HEK293 (cell line): ENCODE data around the gene PRCP.

ENCODE experiments used
- CTCF ChIA-PET: fragments of 350-600 bp; formaldehyde crosslinking; extraction: SDS; loops from one replicate; lab custom pipeline; 2021; ENCODE audit warnings: antibody characterized with exemption; lab: Yijun Ruan, JAX
- POLR2A ChIA-PET: fragments of 300-600 bp; formaldehyde crosslinking; extraction: SDS; loops from one replicate; lab custom pipeline; 2020; ENCODE audit warnings: antibody characterized with exemption, inconsistent platforms; lab: Yijun Ruan, JAX
- H3K27ac ChIP-seq: fragments of 200-500 bp; sonication (Bioruptor generic); 2 replicates; pipeline ENCODE4 v1.5.1; 2014; ENCODE audit warnings: low read depth, low read length, control low read depth, inconsistent platforms; ENCODE audit errors: extremely low read depth
- H3K36me3 ChIP-seq, 2 experiments: fragments of 200-500 bp in 1 of 2; sonication (Bioruptor generic) in 1 of 2; 1 replicate in 1 of 2; 2 replicates in 1 of 2; pipeline ENCODE4 v1.5.1; 2014 to 2017; ENCODE audit warnings: inconsistent platforms in 2 of 2, low read length in 2 of 2; ENCODE audit not compliant: control insufficient read depth in 2 of 2, insufficient read depth in 1 of 2
- H3K4me1 ChIP-seq: fragments of 200-500 bp; sonication (Bioruptor generic); 2 replicates; pipeline ENCODE4 v1.5.1; 2014; ENCODE audit warnings: mild to moderate bottlenecking, low read length, inconsistent platforms; ENCODE audit not compliant: control insufficient read depth, insufficient read depth
- H3K4me3 ChIP-seq: 2 replicates; pipeline ENCODE4 v1.5.1; 2011; ENCODE audit warnings: low read depth, mild to moderate bottlenecking, control low read depth, low read length, moderate library complexity
- H3K9me3 ChIP-seq: fragments of 200-500 bp; sonication (Bioruptor generic); 2 replicates; pipeline ENCODE4 v1.5.1; 2014; ENCODE audit warnings: low read depth, low read length, inconsistent platforms; ENCODE audit not compliant: control insufficient read depth, insufficient read depth
- FEZF1 ChIP-seq: fragments of 450-650 bp; formaldehyde crosslinking; IDR thresholded peaks from 2 replicates; pipeline ENCODE4 v1.5.1; 2016; ENCODE audit warnings: missing biosample characterization, missing genetic modification characterization
- KLF7 ChIP-seq: fragments of 450-650 bp; formaldehyde crosslinking; IDR thresholded peaks from 2 replicates; pipeline ENCODE4 v1.5.1; 2016; ENCODE audit warnings: missing biosample characterization, missing genetic modification characterization, borderline replicate concordance
- SP7 ChIP-seq: fragments of 450-650 bp; formaldehyde crosslinking; IDR thresholded peaks from 2 replicates; pipeline ENCODE4 v1.5.1; 2016; ENCODE audit warnings: missing biosample characterization, missing genetic modification characterization
- TCF7L2 ChIP-seq: IDR thresholded peaks from 2 replicates; pipeline ENCODE4 v1.6.1; 2011; ENCODE audit warnings: low read depth, mild to moderate bottlenecking, inconsistent platforms, low read length, moderate library complexity, borderline replicate concordance
- YY1 ChIP-seq: fragments of 450-650 bp; formaldehyde crosslinking; IDR thresholded peaks from 2 replicates; pipeline ENCODE4 v1.5.1; 2018; ENCODE audit warnings: missing biosample characterization, missing genetic modification characterization
- ZNF10 ChIP-seq: fragments of 450-650 bp; formaldehyde crosslinking; IDR thresholded peaks from 2 replicates; pipeline ENCODE4 v1.5.1; 2017; ENCODE audit warnings: missing biosample characterization, missing genetic modification characterization
- ZNF132 ChIP-seq: fragments of 450-650 bp; formaldehyde crosslinking; IDR thresholded peaks from 2 replicates; pipeline ENCODE4 v1.5.1; 2017; ENCODE audit warnings: missing biosample characterization, missing genetic modification characterization, borderline replicate concordance
- ZNF146 ChIP-seq: fragments of 450-650 bp; formaldehyde crosslinking; IDR thresholded peaks from 2 replicates; pipeline ENCODE4 v1.5.1; 2016; ENCODE audit warnings: missing biosample characterization, missing genetic modification characterization
- ZNF155 ChIP-seq: fragments of 450-650 bp; formaldehyde crosslinking; IDR thresholded peaks from 2 replicates; pipeline ENCODE4 v1.5.1; 2016; ENCODE audit warnings: missing biosample characterization, missing genetic modification characterization
- ZNF211 ChIP-seq: fragments of 450-650 bp; formaldehyde crosslinking; IDR thresholded peaks from 2 replicates; pipeline ENCODE4 v1.5.1; 2016; ENCODE audit warnings: low read depth, missing biosample characterization, missing genetic modification characterization
- ZNF214 ChIP-seq: fragments of 450-650 bp; formaldehyde crosslinking; IDR thresholded peaks from 2 replicates; pipeline ENCODE4 v1.5.1; 2017; ENCODE audit warnings: missing biosample characterization, mild to moderate bottlenecking, missing genetic modification characterization, borderline replicate concordance
- ZNF223 ChIP-seq: fragments of 450-650 bp; formaldehyde crosslinking; IDR thresholded peaks from 2 replicates; pipeline ENCODE4 v1.5.1; 2016; ENCODE audit warnings: missing biosample characterization, missing genetic modification characterization
- ZNF266 ChIP-seq: fragments of 450-650 bp; formaldehyde crosslinking; IDR thresholded peaks from 2 replicates; pipeline ENCODE4 v1.5.1; 2016; ENCODE audit warnings: missing biosample characterization, missing genetic modification characterization, low read depth
- ZNF311 ChIP-seq: fragments of 450-650 bp; formaldehyde crosslinking; IDR thresholded peaks from 2 replicates; pipeline ENCODE4 v1.5.1; 2017; ENCODE audit warnings: missing biosample characterization, missing genetic modification characterization, borderline replicate concordance
- ZNF37A ChIP-seq: fragments of 450-650 bp; IDR thresholded peaks from 2 replicates; pipeline ENCODE4 v1.5.1; 2018; ENCODE audit warnings: missing biosample characterization, missing genetic modification characterization
- ZNF501 ChIP-seq: fragments of 450-650 bp; formaldehyde crosslinking; IDR thresholded peaks from 2 replicates; pipeline ENCODE4 v1.5.1; 2016; ENCODE audit warnings: missing biosample characterization, missing genetic modification characterization
- ZNF514 ChIP-seq: fragments of 450-650 bp; formaldehyde crosslinking; IDR thresholded peaks from 2 replicates; pipeline ENCODE4 v1.5.1; 2016; ENCODE audit warnings: missing biosample characterization, missing genetic modification characterization
- ZNF658 ChIP-seq: fragments of 450-650 bp; formaldehyde crosslinking; IDR thresholded peaks from 2 replicates; pipeline ENCODE4; 2016; ENCODE audit warnings: missing biosample characterization, missing genetic modification characterization
- ZNF660 ChIP-seq: fragments of 450-650 bp; IDR thresholded peaks from 2 replicates; pipeline ENCODE4 v1.5.1; 2018; ENCODE audit warnings: missing biosample characterization, mild to moderate bottlenecking, missing genetic modification characterization
- ZNF664 ChIP-seq: fragments of 450-650 bp; formaldehyde crosslinking; IDR thresholded peaks from 2 replicates; pipeline ENCODE4 v1.5.1; 2016; ENCODE audit warnings: missing biosample characterization, missing genetic modification characterization
- ZNF677 ChIP-seq: fragments of 450-650 bp; IDR thresholded peaks from 2 replicates; pipeline ENCODE4 v1.5.0; 2018; ENCODE audit warnings: missing biosample characterization, mild to moderate bottlenecking, missing genetic modification characterization, moderate library complexity
- ZNF701 ChIP-seq: fragments of 450-650 bp; formaldehyde crosslinking; IDR thresholded peaks from 2 replicates; pipeline ENCODE4 v1.5.1; 2016; ENCODE audit warnings: missing biosample characterization, missing genetic modification characterization
- TF ChIP-seq, protein P1 (sequence below): fragments of 450-650 bp; formaldehyde crosslinking; IDR thresholded peaks from 2 replicates; pipeline ENCODE4 v1.5.1; 2016; ENCODE audit warnings: missing biosample characterization, missing genetic modification characterization

The PRCP gene

DNA sequence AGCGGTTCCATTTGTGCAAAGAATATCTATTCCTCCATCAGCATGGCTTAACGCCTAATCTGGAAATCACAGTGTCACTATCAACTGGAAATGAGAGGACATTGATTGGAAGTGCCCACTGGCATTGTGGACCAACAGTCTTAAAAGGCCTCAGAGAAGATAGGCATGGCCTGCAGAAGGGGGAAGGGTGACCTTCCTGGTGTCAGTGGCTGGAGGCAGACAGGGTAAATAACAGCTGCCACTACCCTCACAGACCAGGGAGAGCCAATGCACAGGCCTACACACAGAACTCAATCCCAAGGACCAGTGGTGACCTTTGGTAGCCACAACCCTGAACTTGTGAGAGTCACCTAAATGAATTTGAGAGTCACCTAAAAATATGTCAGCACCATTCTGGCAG lies 37.3 kb upstream of the PRCP start:
- Histone ChIP-seq H3K4me3 (no peak overlapping the region), H3K9me3 (no peaks in the 10 kb centered on the region), H3K27ac (no peak overlapping the region), H3K4me1 (no peaks in the 10 kb centered on the region), H3K36me3 (peaks cover 0 to 28% of the 10 kb centered on the region in 2 experiments; a peak in 1 of 3 replicates)
- TF ChIP-seq ZNF10 (tag by site-specific recombination) = no peak
- no peak for TF ChIP-seq FEZF1 (tag by site-specific recombination)
- TF ChIP-seq ZNF660 (tag by site-specific recombination) = no peak
- no peak for TF ChIP-seq ZNF37A (tag by site-specific recombination)
- no peak for TF ChIP-seq ZNF211 (tag by site-specific recombination)
- ChIA-PET POLR2A (no interaction called here), CTCF (no interaction called here)

DNA sequence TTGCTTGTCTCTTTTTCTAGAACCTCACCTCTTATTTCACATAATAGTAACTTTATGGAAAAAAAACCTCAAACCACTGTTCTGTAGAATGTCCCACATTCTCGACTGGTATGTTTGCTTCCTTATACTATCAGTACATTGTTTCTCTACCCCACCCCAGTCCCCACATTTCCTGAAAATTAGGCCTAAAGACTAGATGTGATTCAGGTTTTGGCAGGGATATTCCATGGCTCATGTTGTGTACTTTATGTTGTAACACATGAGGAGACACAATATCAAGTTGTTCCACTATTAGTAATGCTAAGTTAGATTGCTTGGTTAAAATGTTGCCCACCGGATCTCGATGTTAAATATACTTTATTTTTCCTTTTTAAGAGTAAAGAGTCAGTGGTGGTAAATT lies 36.0 kb upstream of the PRCP start:
- CTCF ChIA-PET = interaction anchor here (0.7 kb wide), 1 partner anchor 31 kb away, joined by 3 read pairs; no protein-coding TSS in a partner anchor
- no peak for TF ChIP-seq ZNF132 (tag by site-specific recombination)
- no peak for TF ChIP-seq ZNF311
- no peak for TF ChIP-seq SP7 (tag by site-specific recombination)
- no peak for TF ChIP-seq ZNF658 (tag by site-specific recombination)
- TF ChIP-seq ZNF514 (tag by site-specific recombination) = no peak
- TF ChIP-seq ZNF214 = no peak
- no peak for TF ChIP-seq ZNF701 (tag by site-specific recombination)
- no peak for TF ChIP-seq ZNF677 (tag by site-specific recombination)
- no peak for TF ChIP-seq ZNF155 (tag by site-specific recombination)
- TF ChIP-seq ZNF266 = no peak
- TF ChIP-seq, protein P1, sequence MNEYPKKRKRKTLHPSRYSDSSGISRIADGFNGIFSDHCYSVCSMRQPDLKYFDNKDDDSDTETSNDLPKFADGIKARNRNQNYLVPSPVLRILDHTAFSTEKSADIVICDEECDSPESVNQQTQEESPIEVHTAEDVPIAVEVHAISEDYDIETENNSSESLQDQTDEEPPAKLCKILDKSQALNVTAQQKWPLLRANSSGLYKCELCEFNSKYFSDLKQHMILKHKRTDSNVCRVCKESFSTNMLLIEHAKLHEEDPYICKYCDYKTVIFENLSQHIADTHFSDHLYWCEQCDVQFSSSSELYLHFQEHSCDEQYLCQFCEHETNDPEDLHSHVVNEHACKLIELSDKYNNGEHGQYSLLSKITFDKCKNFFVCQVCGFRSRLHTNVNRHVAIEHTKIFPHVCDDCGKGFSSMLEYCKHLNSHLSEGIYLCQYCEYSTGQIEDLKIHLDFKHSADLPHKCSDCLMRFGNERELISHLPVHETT (tag by site-specific recombination) = no peak
- POLR2A ChIA-PET = no interaction called here
- Histone ChIP-seq H3K4me3 (no peak overlapping the region), H3K9me3 (no peaks in the 10 kb centered on the region), H3K27ac (no peak overlapping the region), H3K36me3 (peaks cover 0 to 39% of the 10 kb centered on the region in 2 experiments; a peak in 1 of 3 replicates), H3K4me1 (no peaks in the 10 kb centered on the region)

DNA sequence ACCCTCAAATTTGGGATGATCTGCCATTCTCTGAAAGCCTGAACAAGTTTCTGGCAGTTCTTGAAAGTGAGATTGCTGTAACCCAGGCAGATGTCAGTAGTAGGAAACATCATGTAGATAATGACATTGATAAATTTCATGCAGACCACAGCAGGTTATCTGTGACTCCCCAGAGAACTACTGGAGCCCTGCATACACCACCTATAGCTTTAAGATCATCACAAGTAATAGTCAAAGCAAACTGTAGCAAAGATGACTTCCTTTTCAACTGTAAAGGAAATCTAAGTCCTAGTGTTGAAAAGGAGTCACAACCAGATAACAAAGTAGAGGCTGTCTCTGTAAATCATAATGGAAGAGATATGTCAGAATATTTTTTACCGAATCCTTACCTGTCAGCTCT lies 32.3 kb upstream of the PRCP start:
- TF ChIP-seq KLF7 (tag by site-specific recombination) (no peak), ZNF223 (tag by site-specific recombination) (no peak), ZNF214 (no peak), ZNF701 (tag by site-specific recombination) (no peak), TCF7L2 (no peak), ZNF501 (tag by site-specific recombination) (no peak), ZNF664 (no peak), ZNF146 (tag by site-specific recombination) (no peak), YY1 (tag by site-specific recombination) (no peak)
- H3K27ac ChIP-seq = no peak overlapping the region
- peaks cover 0 to 45% of the 10 kb centered on the region in 2 experiments; a peak in 1 of 3 replicates for H3K36me3 ChIP-seq
- H3K4me1 ChIP-seq = no peaks in the 10 kb centered on the region
- H3K9me3 ChIP-seq = no peaks in the 10 kb centered on the region
- H3K4me3 ChIP-seq = no peak overlapping the region
- CTCF ChIA-PET = interaction anchor here (0.6 kb wide), 1 partner anchor 31 kb away, joined by 3 read pairs; the partner anchor contains the start of gene DDIAS
- POLR2A ChIA-PET = no interaction called here
